Measurements from ENCODE around the gene ROR1.

GRCh38 chr1:64229307-64229706 lies 455.5 kb downstream of the ROR1 start:
- no peak for TF ChIP-seq EZH2 (IDR thresholded peaks at IDR 0.05; ENCODE audit: borderline replicate concordance, low read depth, low read length, severe bottlenecking)
- no peak for TF ChIP-seq CTCF (IDR thresholded peaks at IDR 0.05; ENCODE audit: extremely low read depth in 1 of 2, insufficient read depth in 1 of 2, low read depth in 1 of 2, low read length in 2 of 2)
- no peak for TF ChIP-seq POLR2AphosphoS5 (IDR thresholded peaks at IDR 0.05; ENCODE audit: insufficient read depth, low read depth, low read length)
- TF ChIP-seq POLR2A (IDR thresholded peaks at IDR 0.05; ENCODE audit: low read depth, low read length): no peak
- no peak for TF ChIP-seq JUN (IDR thresholded peaks at IDR 0.05; ENCODE audit: borderline replicate concordance, insufficient read depth, insufficient read length, low read depth)
- no peak for TF ChIP-seq MYC (IDR thresholded peaks at IDR 0.05; ENCODE audit: low read depth, low read length)
- no peak for TF ChIP-seq MAX (IDR thresholded peaks at IDR 0.05; ENCODE audit: insufficient read depth, insufficient read length)

All from endothelial cell of umbilical vein (primary cell).